Spleen (tissue), 7 donors: ENCODE results near the gene STAP2.

ENCODE experiments used
- POLR2AphosphoS5 ChIP-seq, 3 donors: sonication (generic); formaldehyde crosslinking; IDR thresholded peaks; one replicate each; pipeline ENCODE4 v1.5.1; 2017; ENCODE audit warnings: antibody characterized with exemption in 3 of 3
- TF ChIP-seq, protein P1 (sequence below), 11 experiments: fragments of 200-600 bp in 7 of 11; fragments of 450-650 bp in 4 of 11; sonication (generic) in 4 of 11; IDR thresholded peaks in 8 of 11; conservative IDR thresholded peaks in 3 of 11; 1 replicate in 7 of 11; 2 replicates in 4 of 11; pipeline versions ENCODE4 v1.4.0 to v1.8.0; 2016 to 2021; ENCODE audit warnings: antibody characterized with exemption in 11 of 11, inconsistent platforms in 4 of 11, mild to moderate bottlenecking in 1 of 11
- donor health status: DM: no; HTN: no; CAD: no; lungs with moderate emphysema.
- donor health status: DM: no; HTN: no; CAD: no.
- donor health status: DM: no; HTN: no; CAD: no.

DNA sequence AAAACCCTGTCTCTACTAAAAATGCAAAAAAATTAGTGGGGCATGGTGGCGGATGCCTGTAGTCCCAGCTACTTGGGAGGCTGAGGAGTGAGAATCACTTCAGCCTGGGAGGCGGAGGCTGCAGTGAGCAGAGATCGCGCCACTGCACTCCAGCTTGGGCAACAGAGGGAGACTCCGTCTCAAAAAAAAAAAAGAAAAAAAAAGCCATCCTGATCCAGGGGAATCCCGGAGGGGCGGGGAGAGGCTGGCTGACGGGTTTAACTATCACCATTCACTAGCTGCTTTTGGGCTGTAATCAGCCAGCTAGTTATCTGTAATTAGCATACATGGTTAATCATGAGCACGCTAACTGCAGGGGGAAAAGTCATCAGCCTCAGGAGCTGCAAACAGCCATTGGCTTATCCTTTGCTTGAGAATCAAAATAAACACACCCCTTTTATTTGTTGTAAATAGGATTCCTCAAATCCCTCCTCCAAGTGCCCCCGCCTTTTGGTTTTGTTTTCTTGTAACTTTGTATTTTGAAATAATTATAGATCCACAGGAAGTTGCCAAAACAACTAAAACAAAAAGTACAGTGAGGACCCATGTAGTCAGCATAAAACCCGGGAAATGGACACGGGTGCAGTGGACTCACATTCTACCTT lies 24.7 kb downstream of the STAP2 start:
- TF ChIP-seq, protein P1, sequence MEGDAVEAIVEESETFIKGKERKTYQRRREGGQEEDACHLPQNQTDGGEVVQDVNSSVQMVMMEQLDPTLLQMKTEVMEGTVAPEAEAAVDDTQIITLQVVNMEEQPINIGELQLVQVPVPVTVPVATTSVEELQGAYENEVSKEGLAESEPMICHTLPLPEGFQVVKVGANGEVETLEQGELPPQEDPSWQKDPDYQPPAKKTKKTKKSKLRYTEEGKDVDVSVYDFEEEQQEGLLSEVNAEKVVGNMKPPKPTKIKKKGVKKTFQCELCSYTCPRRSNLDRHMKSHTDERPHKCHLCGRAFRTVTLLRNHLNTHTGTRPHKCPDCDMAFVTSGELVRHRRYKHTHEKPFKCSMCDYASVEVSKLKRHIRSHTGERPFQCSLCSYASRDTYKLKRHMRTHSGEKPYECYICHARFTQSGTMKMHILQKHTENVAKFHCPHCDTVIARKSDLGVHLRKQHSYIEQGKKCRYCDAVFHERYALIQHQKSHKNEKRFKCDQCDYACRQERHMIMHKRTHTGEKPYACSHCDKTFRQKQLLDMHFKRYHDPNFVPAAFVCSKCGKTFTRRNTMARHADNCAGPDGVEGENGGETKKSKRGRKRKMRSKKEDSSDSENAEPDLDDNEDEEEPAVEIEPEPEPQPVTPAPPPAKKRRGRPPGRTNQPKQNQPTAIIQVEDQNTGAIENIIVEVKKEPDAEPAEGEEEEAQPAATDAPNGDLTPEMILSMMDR (IDR thresholded peaks at IDR 0.05 in 8 of 11, conservative IDR thresholded peaks at IDR 0.05 in 3 of 11), result no peak
- no peak for TF ChIP-seq POLR2AphosphoS5 (IDR thresholded peaks at IDR 0.05)
